B cell (primary cell): ENCODE measurements around the gene LPCAT3. TPM values are rescaled to one million over a fixed set of nuclear protein-coding genes. Genes with fewer than 3 reads are reported as not detected.
A peak's percentile ranks its signal among the peaks of the same experiment; 100 is the strongest.

Experiments used
- ATAC-seq: fragments of 200-7000 bp; cut with Tn5 transposase; one replicate; pipeline ENCODE4 v1.10.0; 2021; ENCODE audit warnings: low read depth, mild to moderate bottlenecking, moderate number of reproducible peaks, moderate library complexity
- CTCF ChIA-PET: fragments of 350-600 bp; sonication (Branson Sonifier 250); formaldehyde crosslinking; loops from one replicate; lab custom pipeline; 2021; ENCODE audit warnings: antibody characterized with exemption, inconsistent platforms; lab: Charles Lee
- POLR2A ChIA-PET: fragments of 350-600 bp; sonication (Branson Sonifier 250); formaldehyde crosslinking; loops from one replicate; lab custom pipeline; 2021; ENCODE audit warnings: antibody characterized with exemption; lab: Charles Lee
- DNase-seq: peaks from one replicate; pipeline ENCODE4 v3.0.0; 2013
- H2AFZ ChIP-seq: 2 replicates; pipeline ENCODE4 v1.6.1; 2012; ENCODE audit warnings: mild to moderate bottlenecking, low read depth, low read length; ENCODE audit not compliant: insufficient read depth, poor library complexity, severe bottlenecking
- H3K27ac ChIP-seq, 2 donors: 1 replicate in 1 of 2; 2 replicates in 1 of 2; pipeline ENCODE4 v1.5.1; 2012 to 2013; ENCODE audit warnings: low read length in 2 of 2, mild to moderate bottlenecking in 2 of 2, moderate library complexity in 1 of 2
- H3K27me3 ChIP-seq, 4 experiments: fragments of 200-600 bp in 1 of 4; sonication (generic) in 1 of 4; replicated peaks in 1 of 4; 1 replicate in 2 of 4; 2 replicates in 2 of 4; pipeline versions ENCODE4 v1.6.1 to v1.7.0; 2013 to 2016; ENCODE audit warnings: low read length in 3 of 4, mild to moderate bottlenecking in 2 of 4, mixed read lengths in 1 of 4, moderate library complexity in 1 of 4; ENCODE audit not compliant: insufficient read depth in 4 of 4, control insufficient read depth in 3 of 4; ENCODE audit errors: control extremely low read depth in 1 of 4
- H3K36me3 ChIP-seq, 2 experiments: replicated peaks in 1 of 2; 1 replicate in 1 of 2; 2 replicates in 1 of 2; pipeline versions ENCODE4 v1.6.1 to v1.7.1; 2013; ENCODE audit warnings: low read length in 1 of 2; ENCODE audit not compliant: insufficient read depth in 2 of 2, control insufficient read depth in 1 of 2; ENCODE audit errors: control extremely low read depth in 1 of 2, extremely low read depth in 1 of 2
- H3K4me1 ChIP-seq, 2 donors: fragments of 200-600 bp in 1 of 2; sonication (generic) in 1 of 2; 1 replicate in 1 of 2; 2 replicates in 1 of 2; pipeline versions ENCODE4 v1.5.1 to v1.6.1; 2013 to 2017; ENCODE audit warnings: low read length in 2 of 2; ENCODE audit not compliant: control insufficient read depth in 2 of 2, insufficient read depth in 2 of 2
- H3K4me2 ChIP-seq: replicated peaks from 2 replicates; pipeline ENCODE3; 2012; ENCODE audit warnings: mild to moderate bottlenecking, low read depth, low read length; ENCODE audit not compliant: poor library complexity, severe bottlenecking
- H3K4me3 ChIP-seq, 5 experiments: fragments of 200-600 bp in 1 of 5; sonication (generic) in 1 of 5; 1 replicate in 3 of 5; 2 replicates in 2 of 5; pipeline versions ENCODE4 v1.5.1 to v1.7.0; 2011 to 2016; ENCODE audit warnings: low read length in 4 of 5, mild to moderate bottlenecking in 4 of 5, low read depth in 2 of 5, control low read depth in 1 of 5, moderate library complexity in 1 of 5; ENCODE audit not compliant: insufficient read depth in 1 of 5; ENCODE audit errors: control extremely low read depth in 1 of 5, extremely low read depth in 1 of 5
- H3K79me2 ChIP-seq: fragments of 200-600 bp; sonication (generic); one replicate; pipeline ENCODE4 v1.6.0; 2016; ENCODE audit warnings: low read length; ENCODE audit not compliant: control insufficient read depth, insufficient read depth
- H3K9ac ChIP-seq: fragments of 200-600 bp; sonication (generic); 2 replicates; pipeline ENCODE4 v1.6.1; 2017; ENCODE audit warnings: mild to moderate bottlenecking, low read length, moderate library complexity
- H3K9me3 ChIP-seq, 3 donors: one replicate each; pipeline versions ENCODE4 v1.6.1 to v1.7.1; 2013; ENCODE audit warnings: low read length in 2 of 3; ENCODE audit not compliant: control insufficient read depth in 2 of 3, insufficient read depth in 1 of 3; ENCODE audit errors: control extremely low read depth in 1 of 3
- H4K20me1 ChIP-seq: 2 replicates; pipeline ENCODE4 v1.6.0; 2012; ENCODE audit warnings: mild to moderate bottlenecking, low read length; ENCODE audit not compliant: insufficient read depth, control insufficient read depth, poor library complexity, severe bottlenecking
- H3K27ac Mint-ChIP-seq: one replicate; pipeline ENCODE4 v1.8.0; 2021; ENCODE audit warnings: mixed read lengths
- H3K27me3 Mint-ChIP-seq: one replicate; pipeline ENCODE4 v1.8.0; 2021; ENCODE audit warnings: mixed read lengths
- H3K4me1 Mint-ChIP-seq: one replicate; pipeline ENCODE4 v1.8.0; 2021; ENCODE audit warnings: mixed read lengths
- H3K4me3 Mint-ChIP-seq: one replicate; pipeline ENCODE4 v1.8.0; 2021; ENCODE audit warnings: mixed read lengths
- H3K9me3 Mint-ChIP-seq: one replicate; pipeline ENCODE4 v1.8.0; 2022; ENCODE audit warnings: mixed read lengths; ENCODE audit not compliant: insufficient read depth
- EZH2 ChIP-seq: IDR thresholded peaks from 2 replicates; pipeline ENCODE4 v1.6.1; 2012; ENCODE audit warnings: borderline replicate concordance, low read depth, mild to moderate bottlenecking, moderate library complexity, low read length; ENCODE audit not compliant: insufficient read depth, poor library complexity, severe bottlenecking
- WGBS: methylation state at CpG from one replicate; pipeline ENCODE4 v1.1.5; 2013; ENCODE audit warnings: missing lambda C conversion rate; ENCODE audit not compliant: insufficient coverage; 5-methylcytosine and 5-hydroxymethylcytosine counted together
- intact Hi-C: fragments of 100-400 bp; cut with micrococcal nuclease; formaldehyde crosslinking; loops from one replicate; pipeline ENCODE4 v1.10.0; 2022
- polyA plus RNA-seq: library from polyadenylated mRNA; depleted of rRNA; stranded (reverse); fragments of >200 nt; gene quantifications from 2 replicates; pipeline ENCODE4 v1.2.3, GENCODE V29; 2012
- total RNA-seq, 2 donors: library from RNA; stranded (reverse); fragments of 120-200 nt in 1 of 2; gene quantifications; 1 replicate in 1 of 2; 2 replicates in 1 of 2; pipeline versions ENCODE4 v1.2.3 to v1.2.4, GENCODE V29; 2013 to 2022
- TF ChIP-seq, protein P1 (sequence below): fragments of 200-600 bp; IDR thresholded peaks from one replicate; pipeline ENCODE4 v1.8.0; 2022; ENCODE audit warnings: antibody characterized with exemption, mild to moderate bottlenecking

Gene LPCAT3
- total and polyA plus RNA-seq, 2 donors (not counting 1 experiment from before 2014, with no cell fraction given) = 17.6 to 26.2 TPM

DNA sequence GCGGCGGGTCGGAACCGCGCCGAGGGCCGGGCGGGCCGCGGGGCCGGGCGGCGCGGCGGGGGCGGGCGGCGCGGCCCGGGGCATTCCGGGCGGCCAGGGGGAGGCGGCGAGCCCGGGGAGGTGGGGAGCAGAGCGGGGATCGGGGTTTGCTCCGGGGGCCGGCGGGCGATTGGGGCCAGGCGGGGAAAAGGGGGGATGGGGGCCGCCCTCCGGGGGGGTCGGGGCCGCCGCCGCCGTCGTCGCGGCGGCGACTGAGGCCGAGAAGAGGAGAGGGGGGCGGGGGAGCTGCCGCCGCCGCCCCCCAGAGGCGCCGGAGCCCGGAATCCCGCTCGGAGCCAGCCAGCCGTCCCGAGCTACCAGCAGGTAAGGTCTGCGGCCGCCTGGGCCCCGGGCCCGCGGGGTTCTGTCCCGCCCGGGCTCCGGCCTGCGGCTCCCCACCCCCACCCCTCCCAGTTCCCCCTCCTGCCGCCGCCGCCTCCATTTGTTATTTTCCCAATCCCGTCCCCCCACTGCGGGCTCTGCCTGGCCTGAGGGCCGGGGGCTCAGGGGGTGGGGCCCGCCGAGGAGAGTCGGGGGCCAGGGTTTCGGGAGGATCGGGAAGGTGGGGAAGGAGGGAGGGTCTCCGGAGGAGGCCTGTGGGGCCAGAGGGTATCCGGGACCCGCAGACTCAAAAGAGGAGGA lies 90.1 kb downstream of the LPCAT3 start:
- TF ChIP-seq EZH2 = no peak
- TF ChIP-seq, protein P1, sequence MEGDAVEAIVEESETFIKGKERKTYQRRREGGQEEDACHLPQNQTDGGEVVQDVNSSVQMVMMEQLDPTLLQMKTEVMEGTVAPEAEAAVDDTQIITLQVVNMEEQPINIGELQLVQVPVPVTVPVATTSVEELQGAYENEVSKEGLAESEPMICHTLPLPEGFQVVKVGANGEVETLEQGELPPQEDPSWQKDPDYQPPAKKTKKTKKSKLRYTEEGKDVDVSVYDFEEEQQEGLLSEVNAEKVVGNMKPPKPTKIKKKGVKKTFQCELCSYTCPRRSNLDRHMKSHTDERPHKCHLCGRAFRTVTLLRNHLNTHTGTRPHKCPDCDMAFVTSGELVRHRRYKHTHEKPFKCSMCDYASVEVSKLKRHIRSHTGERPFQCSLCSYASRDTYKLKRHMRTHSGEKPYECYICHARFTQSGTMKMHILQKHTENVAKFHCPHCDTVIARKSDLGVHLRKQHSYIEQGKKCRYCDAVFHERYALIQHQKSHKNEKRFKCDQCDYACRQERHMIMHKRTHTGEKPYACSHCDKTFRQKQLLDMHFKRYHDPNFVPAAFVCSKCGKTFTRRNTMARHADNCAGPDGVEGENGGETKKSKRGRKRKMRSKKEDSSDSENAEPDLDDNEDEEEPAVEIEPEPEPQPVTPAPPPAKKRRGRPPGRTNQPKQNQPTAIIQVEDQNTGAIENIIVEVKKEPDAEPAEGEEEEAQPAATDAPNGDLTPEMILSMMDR = no peak
- H3K27me3 Mint-ChIP-seq = no peaks in the 10 kb centered on the region
- H3K4me3 Mint-ChIP-seq = peak overlapping the region; percentile 88
- peaks cover 35% of the 10 kb centered on the region for H3K79me2 ChIP-seq
- H2AFZ ChIP-seq = peak overlapping the region; percentile 90
- H3K36me3 ChIP-seq = no peaks in the 10 kb centered on the region
- H3K9ac ChIP-seq = peak overlapping the region; percentile 72
- peak overlapping the region; percentile 97 for H3K27ac Mint-ChIP-seq
- peak overlapping the region in 4 of 5 experiments; percentile 38 to 85 (median 68) for H3K4me3 ChIP-seq
- H3K9me3 Mint-ChIP-seq = no peaks in the 10 kb centered on the region
- intact Hi-C loops = no loop called here
- POLR2A ChIA-PET = interaction anchor here (0.9 to 6.4 kb wide), 5 partner anchors 8 to 17 kb away, joined by 3 to 37 read pairs (median 3); partner anchors contain the start of genes C12orf57, ENO2 and RNU7-1
- under 1% methylated on average over 36 of the region's 79 CpGs for WGBS
- H4K20me1 ChIP-seq = no peaks in the 10 kb centered on the region
- peaks cover 53% of the 10 kb centered on the region for H3K4me1 Mint-ChIP-seq
- CTCF ChIA-PET = interaction anchor here (0.6 to 2.0 kb wide), 6 partner anchors 9 to 315 kb away, joined by 3 to 14 read pairs (median 4); partner anchors contain the start of genes LPCAT3 and SPSB2
- ATAC-seq (peak; percentile 9), DNase-seq (peak; percentile 48)
- no peaks in the 10 kb centered on the region for H3K27me3 ChIP-seq
- H3K27ac ChIP-seq = peak overlapping the region; percentile 62 to 81
- peaks cover 29 to 44% of the 10 kb centered on the region in 2 donors for H3K4me1 ChIP-seq
- no peaks in the 10 kb centered on the region for H3K9me3 ChIP-seq
- H3K4me2 ChIP-seq = peak overlapping the region; percentile 99
